Endothelial cell (in vitro differentiated cells): ENCODE measurements around the gene IGSF9B. TPM values are rescaled to one million over a fixed set of nuclear protein-coding genes. Genes with fewer than 3 reads are reported as not detected.
"Not testable (repeated sequence)": the region's sequence is repeated elsewhere in the genome, so short reads cannot be mapped to it uniquely, and the experiment has no call there.

Source experiments
- DNase-seq: peaks from one replicate; pipeline ENCODE4 v3.0.0; 2021; ENCODE audit warnings: low spot score
- H3K27ac Mint-ChIP-seq: one replicate; pipeline ENCODE4 v1.8.0; 2021; ENCODE audit warnings: mixed read lengths, inconsistent platforms; ENCODE audit not compliant: unreplicated experiment
- H3K27me3 Mint-ChIP-seq: one replicate; pipeline ENCODE4 v1.8.0; 2021; ENCODE audit warnings: mild to moderate bottlenecking, moderate library complexity, mixed read lengths, inconsistent platforms; ENCODE audit not compliant: unreplicated experiment
- H3K36me3 Mint-ChIP-seq: one replicate; pipeline ENCODE4 v1.8.0; 2021; ENCODE audit warnings: mild to moderate bottlenecking, low read depth, mixed read lengths, inconsistent platforms; ENCODE audit not compliant: unreplicated experiment
- H3K4me1 Mint-ChIP-seq: one replicate; pipeline ENCODE4 v1.8.0; 2021; ENCODE audit warnings: mild to moderate bottlenecking, mixed read lengths, inconsistent platforms; ENCODE audit not compliant: unreplicated experiment
- H3K4me3 Mint-ChIP-seq: one replicate; pipeline ENCODE4 v1.8.0; 2021; ENCODE audit warnings: mild to moderate bottlenecking, mixed read lengths, inconsistent platforms; ENCODE audit not compliant: unreplicated experiment
- H3K9me3 Mint-ChIP-seq: one replicate; pipeline ENCODE4 v1.8.0; 2021; ENCODE audit warnings: mixed read lengths, inconsistent platforms; ENCODE audit not compliant: unreplicated experiment
- long read RNA-seq: library from polyadenylated mRNA; unstranded; transcript quantifications from one replicate; pipeline ENCODE4 v2.0.0, GENCODE V29; 2020; ENCODE audit not compliant: unreplicated experiment
- total RNA-seq: library from RNA; stranded (reverse); fragmentation: NEBNext Ultra II Directional; extraction: Animal tissue kit (Norgen Biotek cat#: 25700); gene quantifications from one replicate; pipeline ENCODE4 v1.2.1, GENCODE V29; 2021; ENCODE audit not compliant: unreplicated experiment
- TF ChIP-seq, protein P1 (sequence below): fragments of 200-600 bp; sonication (generic); IDR thresholded peaks from one replicate; pipeline ENCODE4 v1.5.0; 2021; ENCODE audit warnings: antibody characterized with exemption; ENCODE audit not compliant: unreplicated experiment

IGSF9B gene, protein sequence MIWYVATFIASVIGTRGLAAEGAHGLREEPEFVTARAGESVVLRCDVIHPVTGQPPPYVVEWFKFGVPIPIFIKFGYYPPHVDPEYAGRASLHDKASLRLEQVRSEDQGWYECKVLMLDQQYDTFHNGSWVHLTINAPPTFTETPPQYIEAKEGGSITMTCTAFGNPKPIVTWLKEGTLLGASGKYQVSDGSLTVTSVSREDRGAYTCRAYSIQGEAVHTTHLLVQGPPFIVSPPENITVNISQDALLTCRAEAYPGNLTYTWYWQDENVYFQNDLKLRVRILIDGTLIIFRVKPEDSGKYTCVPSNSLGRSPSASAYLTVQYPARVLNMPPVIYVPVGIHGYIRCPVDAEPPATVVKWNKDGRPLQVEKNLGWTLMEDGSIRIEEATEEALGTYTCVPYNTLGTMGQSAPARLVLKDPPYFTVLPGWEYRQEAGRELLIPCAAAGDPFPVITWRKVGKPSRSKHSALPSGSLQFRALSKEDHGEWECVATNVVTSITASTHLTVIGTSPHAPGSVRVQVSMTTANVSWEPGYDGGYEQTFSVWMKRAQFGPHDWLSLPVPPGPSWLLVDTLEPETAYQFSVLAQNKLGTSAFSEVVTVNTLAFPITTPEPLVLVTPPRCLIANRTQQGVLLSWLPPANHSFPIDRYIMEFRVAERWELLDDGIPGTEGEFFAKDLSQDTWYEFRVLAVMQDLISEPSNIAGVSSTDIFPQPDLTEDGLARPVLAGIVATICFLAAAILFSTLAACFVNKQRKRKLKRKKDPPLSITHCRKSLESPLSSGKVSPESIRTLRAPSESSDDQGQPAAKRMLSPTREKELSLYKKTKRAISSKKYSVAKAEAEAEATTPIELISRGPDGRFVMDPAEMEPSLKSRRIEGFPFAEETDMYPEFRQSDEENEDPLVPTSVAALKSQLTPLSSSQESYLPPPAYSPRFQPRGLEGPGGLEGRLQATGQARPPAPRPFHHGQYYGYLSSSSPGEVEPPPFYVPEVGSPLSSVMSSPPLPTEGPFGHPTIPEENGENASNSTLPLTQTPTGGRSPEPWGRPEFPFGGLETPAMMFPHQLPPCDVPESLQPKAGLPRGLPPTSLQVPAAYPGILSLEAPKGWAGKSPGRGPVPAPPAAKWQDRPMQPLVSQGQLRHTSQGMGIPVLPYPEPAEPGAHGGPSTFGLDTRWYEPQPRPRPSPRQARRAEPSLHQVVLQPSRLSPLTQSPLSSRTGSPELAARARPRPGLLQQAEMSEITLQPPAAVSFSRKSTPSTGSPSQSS (N-terminal part only)
- 6.6 TPM for total RNA-seq
- long read RNA-seq, partial matches to known transcripts, result 0 of 1 reads
- long read RNA-seq, other reads (novel, unspliced or antisense), result 1 of 1 reads

DNA sequence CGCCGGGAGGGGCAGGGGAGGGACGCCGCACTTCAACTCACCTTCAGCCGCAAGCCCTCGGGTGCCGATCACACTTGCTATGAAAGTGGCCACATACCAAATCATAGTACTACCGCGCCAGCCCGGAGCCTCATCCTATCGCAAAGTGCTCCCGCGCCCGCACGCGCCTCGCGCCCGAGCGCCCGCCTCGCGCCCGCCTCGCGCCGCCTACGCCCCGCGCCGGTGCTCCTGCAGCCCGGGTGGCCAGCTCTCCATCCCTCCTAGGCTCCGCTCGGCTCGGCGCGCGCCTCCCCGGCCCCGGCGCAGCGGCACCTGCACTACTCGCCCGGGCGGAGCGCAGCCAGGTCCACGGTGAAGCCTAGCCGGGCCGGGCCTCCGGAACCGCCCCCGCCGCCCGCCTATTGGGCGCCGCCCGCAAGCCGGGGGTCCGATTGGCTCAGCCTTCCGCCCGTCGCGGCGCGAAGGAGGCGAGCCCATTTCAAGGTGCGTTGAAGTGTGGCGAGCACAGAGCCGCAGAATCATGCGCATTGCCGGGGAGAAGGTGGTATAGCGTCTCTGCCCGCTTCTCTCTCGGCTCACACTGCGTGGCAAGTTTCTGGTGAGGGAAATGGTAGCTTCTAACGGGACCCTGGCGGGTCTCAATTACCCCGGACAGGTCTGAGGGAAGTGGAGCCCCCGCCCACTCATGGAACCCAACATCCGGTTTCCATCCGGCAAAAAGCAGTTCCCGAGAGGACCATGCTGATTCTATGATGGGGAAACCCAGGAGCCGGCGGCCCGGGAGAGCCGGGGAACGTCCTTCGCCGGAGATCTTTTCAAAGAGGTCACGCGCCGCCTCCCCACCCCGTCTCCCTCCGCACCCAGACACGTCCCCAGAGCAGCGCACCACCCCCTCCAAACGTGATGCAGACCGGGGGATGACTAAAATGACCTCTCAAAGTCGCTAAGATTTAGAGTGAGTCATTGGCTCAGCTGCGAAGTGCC lies at the start of gene IGSF9B:
IGSF9B (minus strand) TSS at position 319 of the 984 bp plus-strand sequence; CDS start at position 105, 214 bp downstream.
- H3K4me1 Mint-ChIP-seq, result peaks cover 13% of the 10 kb centered on the region
- H3K4me3 Mint-ChIP-seq, result peak within 1 kb of the TSS; percentile 93
- no peaks in the 10 kb centered on the region for H3K9me3 Mint-ChIP-seq
- TF ChIP-seq, protein P1, sequence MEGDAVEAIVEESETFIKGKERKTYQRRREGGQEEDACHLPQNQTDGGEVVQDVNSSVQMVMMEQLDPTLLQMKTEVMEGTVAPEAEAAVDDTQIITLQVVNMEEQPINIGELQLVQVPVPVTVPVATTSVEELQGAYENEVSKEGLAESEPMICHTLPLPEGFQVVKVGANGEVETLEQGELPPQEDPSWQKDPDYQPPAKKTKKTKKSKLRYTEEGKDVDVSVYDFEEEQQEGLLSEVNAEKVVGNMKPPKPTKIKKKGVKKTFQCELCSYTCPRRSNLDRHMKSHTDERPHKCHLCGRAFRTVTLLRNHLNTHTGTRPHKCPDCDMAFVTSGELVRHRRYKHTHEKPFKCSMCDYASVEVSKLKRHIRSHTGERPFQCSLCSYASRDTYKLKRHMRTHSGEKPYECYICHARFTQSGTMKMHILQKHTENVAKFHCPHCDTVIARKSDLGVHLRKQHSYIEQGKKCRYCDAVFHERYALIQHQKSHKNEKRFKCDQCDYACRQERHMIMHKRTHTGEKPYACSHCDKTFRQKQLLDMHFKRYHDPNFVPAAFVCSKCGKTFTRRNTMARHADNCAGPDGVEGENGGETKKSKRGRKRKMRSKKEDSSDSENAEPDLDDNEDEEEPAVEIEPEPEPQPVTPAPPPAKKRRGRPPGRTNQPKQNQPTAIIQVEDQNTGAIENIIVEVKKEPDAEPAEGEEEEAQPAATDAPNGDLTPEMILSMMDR, result no peak
- peaks cover 4% of the 10 kb centered on the region for H3K36me3 Mint-ChIP-seq
- peak; percentile 88 for DNase-seq
- H3K27ac Mint-ChIP-seq, result peak within 1 kb of the TSS; percentile 42
- H3K27me3 Mint-ChIP-seq, result peaks cover 29% of the 10 kb centered on the region

DNA sequence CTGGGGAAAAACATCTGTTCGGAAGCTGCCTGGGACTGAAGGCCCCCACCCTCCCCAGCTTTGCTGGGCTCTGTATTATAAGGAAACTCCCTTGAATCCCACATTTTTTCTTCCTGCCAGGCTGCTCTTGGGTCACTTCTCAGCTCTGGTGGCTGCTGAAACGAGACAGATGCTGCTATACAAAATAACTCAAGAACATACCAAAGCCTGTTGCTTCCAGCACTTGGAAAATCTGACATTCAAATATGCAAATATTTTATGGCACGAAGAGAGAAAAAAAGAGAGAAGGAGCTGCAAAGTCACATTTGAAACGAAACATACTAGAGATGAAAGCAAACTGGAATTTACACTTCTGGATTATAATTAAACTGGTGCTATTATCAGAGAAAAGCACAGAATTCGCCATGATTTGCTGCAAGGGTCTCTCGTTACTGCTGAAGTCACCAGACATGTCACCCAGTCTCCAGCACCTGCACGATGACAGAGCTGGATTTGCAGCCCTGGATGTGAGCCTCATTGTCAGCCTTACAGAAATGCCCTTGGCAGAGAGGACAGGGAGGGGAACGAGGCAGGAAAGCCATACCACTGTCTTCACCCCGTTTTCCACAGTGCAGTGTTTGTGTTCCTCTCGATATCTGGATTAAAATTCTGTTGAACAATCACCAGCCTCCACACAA lies 47.9 kb upstream of the IGSF9B start:
- Mint-ChIP-seq H3K27me3 (peaks cover 9% of the 10 kb centered on the region), H3K27ac (no peak overlapping the region), H3K4me3 (no peak overlapping the region), H3K36me3 (peaks cover 3% of the 10 kb centered on the region), H3K9me3 (no peaks in the 10 kb centered on the region), H3K4me1 (peaks cover 25% of the 10 kb centered on the region)
- TF ChIP-seq, protein P1, result no peak
- DNase-seq, result no peak

DNA sequence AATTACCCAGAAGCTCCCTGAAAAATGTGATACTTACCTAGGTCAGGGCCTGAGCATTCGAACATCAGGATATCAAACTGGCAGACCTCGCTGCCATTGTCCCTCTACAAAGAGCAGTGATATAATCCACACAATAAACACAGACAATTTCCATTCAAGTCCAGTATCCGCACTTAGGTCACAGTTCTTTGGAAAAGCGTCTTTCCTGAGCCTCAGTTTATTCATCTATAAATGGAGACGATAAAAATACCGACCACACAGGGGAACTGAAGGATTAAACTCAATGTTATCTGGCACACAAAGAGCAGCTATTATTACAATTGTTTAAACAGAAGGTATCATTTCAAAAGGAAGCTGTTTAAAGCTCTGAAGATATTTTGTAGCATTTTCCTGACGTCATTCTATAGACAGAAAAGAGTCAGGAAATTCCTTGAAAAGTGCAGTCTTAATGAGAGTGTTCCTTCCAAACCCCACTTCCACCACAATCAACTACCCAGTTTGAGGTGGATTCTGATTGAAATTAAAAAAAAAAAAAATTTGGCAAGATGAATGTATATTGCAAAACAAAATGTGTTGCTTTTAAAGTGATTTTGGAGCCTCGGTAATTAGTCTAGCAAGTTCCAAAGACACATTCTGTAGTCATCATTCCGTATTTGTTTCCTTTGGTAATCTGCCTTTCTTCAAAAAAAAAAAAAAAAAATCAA lies 47.2 kb upstream of the IGSF9B start:
- TF ChIP-seq, protein P1, result no peak
- DNase-seq, result no peak
- Mint-ChIP-seq H3K4me3 (no peak overlapping the region), H3K9me3 (no peaks in the 10 kb centered on the region), H3K27ac (no peak overlapping the region), H3K4me1 (peaks cover 24% of the 10 kb centered on the region), H3K27me3 (peaks cover 8% of the 10 kb centered on the region), H3K36me3 (peaks cover 3% of the 10 kb centered on the region)

DNA sequence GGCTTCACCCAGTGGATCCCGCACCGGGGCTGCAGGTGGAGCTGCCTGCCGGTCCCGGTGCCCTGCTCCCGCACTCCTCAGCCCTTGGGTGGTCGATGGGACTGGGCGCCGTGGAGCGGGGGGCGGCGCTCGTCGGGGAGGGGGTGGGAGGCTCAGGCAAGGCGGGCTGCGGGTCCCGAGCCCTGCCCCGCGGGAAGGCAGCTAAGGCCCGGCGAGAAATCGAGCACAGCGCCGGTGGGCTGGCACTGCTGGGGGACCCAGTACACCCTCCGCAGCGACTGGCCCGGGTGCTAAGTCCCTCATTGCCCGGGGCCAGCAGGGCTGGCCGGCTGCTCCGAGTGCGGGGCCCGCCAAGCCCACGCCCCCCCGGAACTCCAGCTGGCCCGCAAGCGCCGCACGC lies 46.1 kb upstream of the IGSF9B start:
- H3K9me3 Mint-ChIP-seq, H3K36me3 Mint-ChIP-seq, H3K4me3 Mint-ChIP-seq, DNase-seq, H3K27me3 Mint-ChIP-seq, H3K27ac Mint-ChIP-seq: not testable (repeated sequence)
- peaks cover 31% of the 10 kb centered on the region for H3K4me1 Mint-ChIP-seq

DNA sequence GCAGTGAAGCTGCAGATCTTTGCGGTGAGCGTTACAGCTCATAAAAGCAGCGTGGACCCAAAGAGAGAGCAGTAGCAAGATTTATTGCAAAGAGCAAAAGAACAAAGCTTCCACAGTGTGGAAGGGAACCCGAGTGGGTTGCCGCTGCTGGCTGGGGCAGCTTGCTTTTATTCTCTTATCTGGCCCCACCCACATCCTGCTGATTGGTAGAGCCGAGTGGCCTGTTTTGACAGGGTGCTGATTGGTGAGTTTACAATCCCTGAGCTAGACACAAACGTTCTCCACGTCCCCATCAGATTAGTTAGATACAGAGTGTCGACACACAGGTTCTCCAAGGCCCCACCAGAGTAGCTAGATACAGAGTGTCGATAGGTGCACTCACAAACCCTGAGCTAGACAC lies 45.6 kb upstream of the IGSF9B start:
- not testable (repeated sequence) for DNase-seq, H3K27ac Mint-ChIP-seq, H3K27me3 Mint-ChIP-seq, H3K9me3 Mint-ChIP-seq, H3K36me3 Mint-ChIP-seq
- Mint-ChIP-seq H3K4me3 (peak overlapping the region; percentile 62), H3K4me1 (peaks cover 36% of the 10 kb centered on the region)
